Measurements from ENCODE around the gene ZDHHC14.

DNA sequence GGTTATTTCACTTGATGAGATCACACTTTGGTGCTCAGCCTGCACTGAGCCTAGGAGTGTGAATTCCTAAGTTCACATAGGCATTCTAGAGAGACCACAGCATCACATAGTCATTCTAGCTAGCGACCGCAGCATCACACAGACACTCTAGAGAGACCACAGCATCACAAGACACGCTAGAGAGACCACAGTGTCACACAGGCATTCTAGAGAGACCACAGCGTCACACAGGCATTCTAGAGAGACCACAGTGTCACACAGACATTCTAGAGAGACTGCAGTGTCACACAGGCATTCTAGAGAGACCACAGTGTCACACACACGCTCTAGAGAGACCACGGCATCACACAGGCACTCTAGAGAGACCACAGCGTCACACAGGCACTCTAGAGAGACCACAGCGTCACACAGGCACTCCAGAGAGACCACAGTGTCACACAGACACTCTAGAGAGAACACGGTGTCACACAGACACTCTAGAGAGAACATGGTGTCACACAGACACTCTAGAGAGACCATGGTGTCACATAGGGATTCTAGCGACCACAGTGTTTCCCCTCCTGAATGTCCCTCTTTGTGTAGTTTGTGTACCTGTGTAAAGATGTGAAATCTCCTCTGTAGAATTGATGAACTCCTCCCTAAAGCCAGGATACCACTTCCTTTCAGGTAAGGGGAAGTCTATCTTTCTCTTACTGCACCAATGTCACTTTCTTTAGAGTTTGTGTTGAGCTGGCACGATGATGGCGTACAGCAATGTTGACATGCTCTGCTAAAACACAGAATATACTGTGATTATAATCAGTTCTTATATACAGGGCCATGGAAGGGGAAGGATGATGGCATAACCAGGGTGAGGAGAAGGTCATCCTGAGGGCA is 169.4 kb downstream of the ZDHHC14 start:
- TF ChIP-seq, protein P1, sequence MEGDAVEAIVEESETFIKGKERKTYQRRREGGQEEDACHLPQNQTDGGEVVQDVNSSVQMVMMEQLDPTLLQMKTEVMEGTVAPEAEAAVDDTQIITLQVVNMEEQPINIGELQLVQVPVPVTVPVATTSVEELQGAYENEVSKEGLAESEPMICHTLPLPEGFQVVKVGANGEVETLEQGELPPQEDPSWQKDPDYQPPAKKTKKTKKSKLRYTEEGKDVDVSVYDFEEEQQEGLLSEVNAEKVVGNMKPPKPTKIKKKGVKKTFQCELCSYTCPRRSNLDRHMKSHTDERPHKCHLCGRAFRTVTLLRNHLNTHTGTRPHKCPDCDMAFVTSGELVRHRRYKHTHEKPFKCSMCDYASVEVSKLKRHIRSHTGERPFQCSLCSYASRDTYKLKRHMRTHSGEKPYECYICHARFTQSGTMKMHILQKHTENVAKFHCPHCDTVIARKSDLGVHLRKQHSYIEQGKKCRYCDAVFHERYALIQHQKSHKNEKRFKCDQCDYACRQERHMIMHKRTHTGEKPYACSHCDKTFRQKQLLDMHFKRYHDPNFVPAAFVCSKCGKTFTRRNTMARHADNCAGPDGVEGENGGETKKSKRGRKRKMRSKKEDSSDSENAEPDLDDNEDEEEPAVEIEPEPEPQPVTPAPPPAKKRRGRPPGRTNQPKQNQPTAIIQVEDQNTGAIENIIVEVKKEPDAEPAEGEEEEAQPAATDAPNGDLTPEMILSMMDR (IDR thresholded peaks at IDR 0.05) = no peak
- no peak for TF ChIP-seq POLR2AphosphoS5 (IDR thresholded peaks at IDR 0.05; ENCODE audit: insufficient read depth in 1 of 2, low read depth in 1 of 2)
- no peak for TF ChIP-seq POLR2A (IDR thresholded peaks at IDR 0.05)

Data from vagina (tissue), 2 donors.